ENCODE results near the gene ASPSCR1. TPM values are rescaled to one million over a fixed set of nuclear protein-coding genes. Genes with fewer than 3 reads are reported as not detected.

Gene ASPSCR1
- total and polyA plus RNA-seq, 2 of the 4 experiments (the other 2 are of a cell fraction), result 7.2 to 17.2 TPM

- CTCF ChIA-PET, result interaction anchor here (0.5 to 1.3 kb wide), 16 partner anchors 9 to 535 kb away, joined by 3 to 17 read pairs (median 4); partner anchors contain the start of genes CENPX, DCXR, LRRC45 and MYADML2
- Histone ChIP-seq H3K23ac (ENCODE audit: low read depth, low read length) (no peak overlapping the region), H2BK5ac (ENCODE audit: low read depth, low read length, poor library complexity, severe bottlenecking) (no peak overlapping the region), H3K9me3 (ENCODE audit: control insufficient read depth, insufficient read depth, low read length) (no peaks in the 10 kb centered on the region), H3K4me3 (ENCODE audit: insufficient read depth, low read depth, low read length) (peak overlapping the region; percentile 21), H4K20me1 (ENCODE audit: insufficient read depth, low read length) (no peaks in the 10 kb centered on the region), H2AK9ac (replicated peaks; ENCODE audit: low read depth, low read length, poor library complexity) (peak overlapping the region; percentile 78), H3K79me1 (ENCODE audit: low read depth in 1 of 2, low read length in 2 of 2) (no peaks in the 10 kb centered on the region), H3K56ac (ENCODE audit: extremely low read depth, insufficient read depth, low read length) (no peak overlapping the region), H3K9ac (ENCODE audit: low read depth, low read length) (no peak overlapping the region), H2BK15ac (ENCODE audit: low read depth, low read length) (no peak overlapping the region), H2AFZ (replicated peaks; ENCODE audit: low read length, poor library complexity) (peak overlapping the region; percentile 92), H2BK20ac (ENCODE audit: low read depth, low read length) (no peak overlapping the region), H3K4me1 (ENCODE audit: control insufficient read depth, insufficient read depth, low read length) (no peaks in the 10 kb centered on the region), H2BK120ac (ENCODE audit: low read depth, low read length) (no peak overlapping the region), H3K27ac (ENCODE audit: insufficient read depth, low read length) (no peak overlapping the region), H2AK5ac (ENCODE audit: low read depth, low read length) (no peak overlapping the region), H3K27me3 (ENCODE audit: control insufficient read depth, insufficient read depth, low read length) (peaks cover 50% of the 10 kb centered on the region), H3K18ac (ENCODE audit: low read depth, low read length) (no peak overlapping the region), H3K4me2 (ENCODE audit: low read depth, low read length) (peak overlapping the region; percentile 15; the same call in 1 of the 2 replicates), H3K14ac (replicated peaks; ENCODE audit: low read depth, low read length) (no peak overlapping the region), H4K5ac (ENCODE audit: low read depth, low read length) (no peak overlapping the region), H4K91ac (ENCODE audit: insufficient read depth, low read depth, low read length) (no peak overlapping the region), H3K9me1 (ENCODE audit: insufficient read depth, low read length) (no peaks in the 10 kb centered on the region), H4K8ac (ENCODE audit: low read depth in 2 of 2, low read length in 2 of 2) (no peak overlapping the region), H3K36me3 (ENCODE audit: control insufficient read depth, insufficient read depth, low read length) (no peaks in the 10 kb centered on the region), H3K4ac (ENCODE audit: low read depth, low read length) (no peak overlapping the region)
- DNase-seq (peak; percentile 24), ATAC-seq (ENCODE audit: low read depth) (peak; percentile 91)
- in situ Hi-C loops (cut with MboI; ENCODE audit: low sequenced_read_pairs), result no loop called here
- BruUV-seq (replicated peaks), result no TSS peak
- dilution Hi-C loops (cut with HindIII; ENCODE audit: low sequenced_read_pairs, unreplicated experiment), result no loop called here
- WGBS, 2 experiments (ENCODE audit: extremely low coverage in 2 of 2, insufficient read length in 1 of 2), result 2% methylated on average over 56 of the region's 112 CpGs; no CpG with 5 or more reads in 1 of the 2 experiments
- POLR2A ChIA-PET (ENCODE audit: unreplicated experiment), result no interaction called here
- intact Hi-C loops (cut with micrococcal nuclease), result loop anchor here (1.0 to 10.0 kb wide), 2 partner anchors 62 to 195 kb away; no protein-coding TSS in a partner anchor
- no peak for TF ChIP-seq BHLHE40 (IDR thresholded peaks at IDR 0.05; ENCODE audit: low read depth, low read length)
- TF ChIP-seq SMC3 (IDR thresholded peaks at IDR 0.05; ENCODE audit: low read depth, low read length), result peak; percentile 91
- peak; percentile 62; the same call in 1 of the 2 replicates for TF ChIP-seq MAZ (IDR thresholded peaks at IDR 0.05; ENCODE audit: borderline replicate concordance, low read depth, low read length)
- TF ChIP-seq RFX5 (IDR thresholded peaks at IDR 0.05; ENCODE audit: low read depth, low read length), result no peak
- TF ChIP-seq POLR2A (IDR thresholded peaks at IDR 0.05; ENCODE audit: low read depth, low read length), result no peak
- peak; percentile 90 for TF ChIP-seq RAD21 (IDR thresholded peaks at IDR 0.05; ENCODE audit: low read length)
- no peak for TF ChIP-seq FOS (IDR thresholded peaks at IDR 0.05; ENCODE audit: low read depth, low read length)
- no peak for TF ChIP-seq NFE2L2 (IDR thresholded peaks at IDR 0.05; ENCODE audit: low read depth, low read length)
- no peak for TF ChIP-seq CHD1 (IDR thresholded peaks at IDR 0.05; ENCODE audit: low read depth, low read length)
- TF ChIP-seq ELK1 (IDR thresholded peaks at IDR 0.05; ENCODE audit: borderline replicate concordance, low read depth, low read length), result no peak
- TF ChIP-seq CEBPB (IDR thresholded peaks at IDR 0.05; ENCODE audit: low read depth, low read length), result no peak
- no peak for TF ChIP-seq MXI1 (IDR thresholded peaks at IDR 0.05; ENCODE audit: borderline replicate concordance, low read depth, low read length)
- TF ChIP-seq USF2 (IDR thresholded peaks at IDR 0.05; ENCODE audit: low read depth, low read length), result no peak
- peak; percentile 75 for TF ChIP-seq RCOR1 (IDR thresholded peaks at IDR 0.05; ENCODE audit: insufficient replicate concordance, low read length)
- TF ChIP-seq MAFK (IDR thresholded peaks at IDR 0.05; ENCODE audit: low read depth, low read length), result no peak
Observed at GRCh38 chr17:81959362-81960129, 17.9 kb upstream of the ASPSCR1 start.
